Measurements from ENCODE around the gene NOXO1. TPM values are rescaled to one million over a fixed set of nuclear protein-coding genes. Genes with fewer than 3 reads are reported as not detected.

NOXO1 gene
- total and polyA plus RNA-seq, 10 of the 15 experiments (the other 5 are each of a cell fraction or from before 2014, with no cell fraction given) = 0.09 to 0.76 (median 0.26) TPM; not detected in 4

GRCh38 chr16:1964506-1965395, 16.5 kb downstream of the NOXO1 start, which contains the start of gene RPS2 (continued):
- TF ChIP-seq HSF1 (IDR thresholded peaks at IDR 0.05; ENCODE audit: low read depth, low read length) (no peak; the same call in 1 of the 2 replicates), CHD1 (IDR thresholded peaks at IDR 0.05; ENCODE audit: low read depth, low read length) (no peak), ZBED1 (IDR thresholded peaks at IDR 0.05; ENCODE audit: borderline replicate concordance) (0 out of 2 replicates have a peak, but pooled peaks have one; percentile 68), BCLAF1 (IDR thresholded peaks at IDR 0.05) (no peak)

Measured in GM12878 (cell line).